ENCODE data around the gene GATB.

DNA sequence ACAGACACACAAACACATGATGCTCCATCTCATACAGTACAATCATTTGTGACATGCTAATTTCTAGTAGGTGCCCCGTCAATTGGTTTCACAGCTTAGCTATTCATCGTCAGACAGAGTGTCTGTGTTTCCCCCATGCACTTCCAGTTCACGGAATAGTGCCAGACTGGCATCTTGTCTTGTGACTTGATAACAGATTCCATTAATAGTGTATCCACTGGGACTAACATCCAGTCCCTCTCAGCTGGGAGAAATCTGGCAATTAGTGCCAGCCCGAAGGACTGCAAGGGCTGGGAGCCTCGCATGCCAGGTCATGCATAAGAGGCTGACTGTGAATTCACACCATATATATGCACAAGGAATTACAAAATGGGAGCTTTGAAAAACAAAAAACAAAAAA lies 20.2 kb upstream of the GATB start:
- TF ChIP-seq, protein P1, sequence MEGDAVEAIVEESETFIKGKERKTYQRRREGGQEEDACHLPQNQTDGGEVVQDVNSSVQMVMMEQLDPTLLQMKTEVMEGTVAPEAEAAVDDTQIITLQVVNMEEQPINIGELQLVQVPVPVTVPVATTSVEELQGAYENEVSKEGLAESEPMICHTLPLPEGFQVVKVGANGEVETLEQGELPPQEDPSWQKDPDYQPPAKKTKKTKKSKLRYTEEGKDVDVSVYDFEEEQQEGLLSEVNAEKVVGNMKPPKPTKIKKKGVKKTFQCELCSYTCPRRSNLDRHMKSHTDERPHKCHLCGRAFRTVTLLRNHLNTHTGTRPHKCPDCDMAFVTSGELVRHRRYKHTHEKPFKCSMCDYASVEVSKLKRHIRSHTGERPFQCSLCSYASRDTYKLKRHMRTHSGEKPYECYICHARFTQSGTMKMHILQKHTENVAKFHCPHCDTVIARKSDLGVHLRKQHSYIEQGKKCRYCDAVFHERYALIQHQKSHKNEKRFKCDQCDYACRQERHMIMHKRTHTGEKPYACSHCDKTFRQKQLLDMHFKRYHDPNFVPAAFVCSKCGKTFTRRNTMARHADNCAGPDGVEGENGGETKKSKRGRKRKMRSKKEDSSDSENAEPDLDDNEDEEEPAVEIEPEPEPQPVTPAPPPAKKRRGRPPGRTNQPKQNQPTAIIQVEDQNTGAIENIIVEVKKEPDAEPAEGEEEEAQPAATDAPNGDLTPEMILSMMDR (IDR thresholded peaks at IDR 0.05; ENCODE audit: low read depth, low read length): no peak
- TF ChIP-seq EZH2phosphoT487 (IDR thresholded peaks at IDR 0.05; ENCODE audit: low read depth): no peak
